ENCODE measurements around the gene SLC16A10. TPM values are rescaled to one million over a fixed set of nuclear protein-coding genes. Genes with fewer than 3 reads are reported as not detected.

Gene SLC16A10
- total and polyA plus RNA-seq, 2 of the 8 experiments (the other 6 are each of a cell fraction or from before 2014, with no cell fraction given), result 18.6 to 23.2 TPM

GRCh38 chr6:111185954-111186353 lies 98.7 kb downstream of the SLC16A10 start (continued):
- TF ChIP-seq CHD2 (IDR thresholded peaks at IDR 0.05; ENCODE audit: low read length) (no peak), SAP30 (IDR thresholded peaks at IDR 0.05; ENCODE audit: insufficient read depth, insufficient replicate concordance, low read length) (no peak), TAF7 (optimal IDR thresholded peaks at IDR 0.05; ENCODE audit: borderline replicate concordance, low read depth, low read length) (no peak), TEAD4 (IDR thresholded peaks at IDR 0.05; ENCODE audit: low read depth, low read length) (no peak), PHF8 (conservative IDR thresholded peaks at IDR 0.05; ENCODE audit: low read depth, low read length) (no peak), SIN3A (conservative IDR thresholded peaks at IDR 0.05 in 1 of 2, IDR thresholded peaks at IDR 0.05 in 1 of 2; ENCODE audit: low read depth in 1 of 2, low read length in 2 of 2) (no peak)
